GM12801 (cell line): ENCODE measurements around the gene SHISA2.

ENCODE experiments used
- CTCF ChIP-seq: IDR thresholded peaks from one replicate; pipeline ENCODE4 v1.5.1; 2011; ENCODE audit warnings: control low read depth; ENCODE audit not compliant: insufficient read length; ENCODE audit errors: extremely low read depth

Gene SHISA2

GRCh38 chr13:26062853-26063444 is 11.1 kb upstream of the SHISA2 start:
- TF ChIP-seq CTCF, result no peak

GRCh38 chr13:26061947-26062346 is 10.1 kb upstream of the SHISA2 start:
- no peak for TF ChIP-seq CTCF

- TF ChIP-seq CTCF, result no peak
Observed at GRCh38 chr13:26061256-26061655, 9.4 kb upstream of the SHISA2 start.

- TF ChIP-seq CTCF, result no peak
Observed at GRCh38 chr13:26060357-26060756, 8.5 kb upstream of the SHISA2 start.

GRCh38 chr13:26058704-26059103 is 6.9 kb upstream of the SHISA2 start:
- TF ChIP-seq CTCF, result no peak

- no peak for TF ChIP-seq CTCF
Observed at GRCh38 chr13:26054896-26055295, 3.1 kb upstream of the SHISA2 start.

GRCh38 chr13:26053418-26053980 is 1.7 kb upstream of the SHISA2 start:
- TF ChIP-seq CTCF, result no peak
